Activated T-helper 1 cell treated with anti-CD3 and anti-CD28 coated beads, Interleukin-2, amount 50 U/mL, for 16 hours (primary cell): ENCODE results near the gene TTLL11.
"Not testable (repeated sequence)": the region's sequence is repeated elsewhere in the genome, so short reads cannot be mapped to it uniquely, and the experiment has no call there.

ENCODE experiments used
- DNase-seq, 2 donors: peaks; one replicate each; pipeline ENCODE4 v3.0.0-alpha.2; 2020; ENCODE audit warnings: low read depth in 1 of 2, low spot score in 1 of 2

The TTLL11 gene

DNA sequence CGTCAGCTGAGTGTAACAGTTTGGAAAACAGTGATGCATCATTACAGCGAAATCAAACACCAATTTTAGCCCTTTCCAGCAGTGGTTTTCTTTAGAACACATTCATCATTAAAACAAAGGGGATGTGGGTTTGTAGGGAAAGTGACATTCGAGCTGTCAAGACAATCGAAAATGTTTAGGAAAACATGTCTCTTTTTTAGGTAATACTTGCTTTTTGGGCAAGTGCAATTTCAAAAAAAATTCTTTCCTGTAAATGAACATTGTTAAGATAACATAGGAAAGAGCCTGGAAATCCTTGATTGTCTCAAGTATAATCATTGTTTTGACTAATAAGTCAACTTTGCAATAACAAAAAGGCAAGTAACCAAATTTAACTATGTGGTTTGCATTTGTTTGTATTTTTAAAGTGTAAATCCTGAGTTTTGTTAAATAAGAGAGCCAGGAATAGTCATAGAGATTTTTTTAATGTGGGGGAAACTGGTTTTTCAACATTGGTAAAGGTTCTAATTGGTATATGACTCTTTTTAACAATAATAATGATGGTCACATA is 182.5 kb downstream of the TTLL11 start:
- no peak for DNase-seq

DNA sequence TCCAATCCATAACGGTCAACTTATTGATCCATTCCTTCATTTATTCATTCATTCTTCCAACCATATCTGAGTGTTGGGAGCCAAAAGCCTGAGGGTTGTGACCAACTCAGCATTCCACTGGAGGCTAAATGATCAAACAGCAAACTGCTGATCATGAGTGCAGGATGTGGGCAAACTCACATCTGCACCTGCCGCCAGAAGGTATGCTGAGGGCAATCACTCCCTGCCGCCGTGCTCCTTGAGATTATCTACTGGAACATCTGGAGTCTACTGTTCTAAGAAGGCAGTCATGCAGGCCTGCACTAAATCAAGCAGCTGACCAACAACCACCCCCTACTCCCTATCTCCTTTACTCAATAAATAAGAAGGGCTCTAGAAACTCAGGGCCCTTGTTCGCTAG is 184.0 kb downstream of the TTLL11 start:
- DNase-seq = no peak

DNA sequence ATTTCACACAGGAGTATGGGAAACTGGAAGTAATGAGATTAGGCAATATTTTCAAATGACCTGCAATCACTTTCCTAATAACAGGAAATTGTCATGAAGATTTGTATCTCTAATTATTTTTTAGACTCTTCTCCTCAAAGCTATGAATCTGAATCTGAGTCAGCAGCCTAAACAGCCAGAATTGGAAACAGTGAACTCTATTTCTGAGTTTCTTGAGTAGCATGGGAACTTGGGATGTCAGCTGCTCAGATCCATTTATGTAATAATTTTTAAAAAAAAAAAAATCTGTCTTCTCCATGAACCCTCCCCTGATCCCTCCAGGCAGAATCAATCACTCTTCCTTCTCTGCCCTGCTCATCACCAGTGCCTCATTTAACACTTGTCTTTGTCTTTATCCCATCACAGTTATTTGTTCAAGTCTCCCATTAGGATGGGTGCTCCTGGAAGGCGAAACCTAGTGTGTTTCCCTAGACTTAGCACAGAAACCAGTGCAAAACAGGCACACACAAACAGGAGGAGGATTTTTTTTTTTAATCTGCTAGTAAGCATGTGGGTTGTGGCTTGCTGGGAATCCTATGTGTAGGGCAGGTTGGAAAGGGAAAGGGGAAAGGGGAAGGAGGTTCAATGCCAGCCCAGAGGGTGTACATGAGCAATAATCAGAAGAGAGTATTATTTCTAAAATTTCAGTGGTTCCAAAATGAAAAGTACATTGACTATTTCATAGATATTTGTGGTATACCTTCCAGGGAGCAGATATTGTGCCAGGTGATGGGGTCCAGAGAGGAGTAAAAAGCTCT is 186.8 kb downstream of the TTLL11 start:
- DNase-seq = no peak

DNA sequence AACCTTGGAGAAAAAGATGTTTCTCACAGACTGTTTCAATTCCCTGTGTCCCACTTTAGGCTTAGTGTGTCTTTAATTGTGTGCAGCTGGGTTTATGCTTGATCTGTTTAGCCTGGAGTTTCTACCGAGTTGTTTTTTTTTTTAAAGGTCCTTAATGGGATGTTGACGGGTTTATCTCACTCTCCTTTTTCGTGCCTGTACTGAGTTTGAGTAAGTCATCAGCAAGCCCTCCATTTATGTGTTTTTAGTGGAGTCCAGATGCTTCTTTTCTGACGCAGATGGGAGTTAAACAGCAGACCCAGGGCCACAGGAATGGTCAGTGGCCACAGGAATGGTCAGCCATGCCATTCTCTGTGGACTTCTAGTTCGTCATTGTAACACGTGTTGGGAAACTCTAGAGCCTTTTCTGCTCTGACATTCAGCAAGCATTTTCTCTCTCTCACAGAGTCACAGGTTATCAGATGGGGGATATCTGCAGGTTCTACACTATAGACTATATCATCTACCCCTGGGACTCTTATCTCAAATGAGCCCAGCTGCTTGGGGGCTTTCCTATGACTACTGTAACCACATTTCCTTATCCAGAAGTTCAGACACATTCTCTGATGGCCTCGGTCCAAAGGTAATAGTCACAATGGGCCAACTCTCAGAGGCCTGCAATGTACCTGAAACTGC is 190.5 kb downstream of the TTLL11 start:
- no peak for DNase-seq

DNA sequence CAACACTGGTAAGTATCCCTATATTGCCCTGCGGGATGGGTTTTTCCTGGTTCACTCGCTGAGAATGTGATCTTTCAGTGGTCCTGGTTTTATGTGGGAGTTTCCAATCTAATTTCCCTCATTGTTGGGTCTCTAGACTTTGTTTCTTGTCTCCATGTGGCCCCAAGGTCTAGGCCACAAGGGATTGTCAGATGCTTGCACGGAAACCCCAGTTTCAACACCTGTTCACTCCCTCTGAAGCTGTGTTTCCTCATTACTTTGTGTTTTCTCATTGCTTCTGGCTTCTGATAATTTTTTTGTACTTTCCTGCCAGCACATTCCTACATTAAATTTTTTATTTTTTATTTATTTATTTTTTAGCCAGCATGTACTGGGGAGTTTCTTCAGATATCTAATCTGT is 191.5 kb downstream of the TTLL11 start:
- no peak for DNase-seq

DNA sequence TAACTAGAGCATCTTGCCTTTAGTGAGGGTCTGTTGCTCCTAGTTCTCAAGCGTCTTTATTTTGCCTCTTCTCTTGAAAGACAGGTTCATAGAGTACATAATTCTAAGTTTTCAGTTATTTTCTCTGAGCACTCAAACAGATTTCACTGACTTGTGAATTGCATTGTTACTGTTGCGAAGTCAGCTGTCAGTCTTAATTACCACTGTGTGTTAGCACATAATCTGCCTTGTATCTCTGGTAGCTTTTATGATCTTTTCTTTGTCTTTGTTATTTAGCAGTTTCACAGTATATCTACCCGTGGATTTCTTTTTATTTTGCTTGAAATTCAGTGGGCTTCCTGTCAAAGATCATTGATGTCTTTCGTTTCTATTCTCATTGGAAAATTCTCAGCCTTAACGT is 192.9 kb downstream of the TTLL11 start:
- no peak for DNase-seq

DNA sequence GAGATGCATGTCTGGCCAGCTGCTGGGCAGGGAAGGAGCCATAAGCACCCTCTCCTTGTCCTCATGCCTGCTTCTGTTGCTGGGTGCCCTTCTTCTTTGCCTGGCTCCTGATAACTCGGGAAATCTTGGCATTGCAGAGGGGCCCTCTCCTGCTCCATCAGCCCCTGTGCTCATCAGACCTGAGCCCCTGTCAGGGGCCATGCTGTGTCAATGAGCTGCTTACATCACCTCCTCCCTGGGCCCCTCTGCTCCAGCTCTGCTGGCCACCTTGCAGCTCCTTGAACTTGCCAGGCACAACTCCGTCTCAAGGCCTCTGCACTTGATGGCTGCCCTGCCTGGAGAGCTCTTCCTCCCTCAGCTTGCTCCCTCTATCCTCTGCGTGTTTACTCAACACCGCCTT is 194.3 kb downstream of the TTLL11 start:
- DNase-seq = no peak

DNA sequence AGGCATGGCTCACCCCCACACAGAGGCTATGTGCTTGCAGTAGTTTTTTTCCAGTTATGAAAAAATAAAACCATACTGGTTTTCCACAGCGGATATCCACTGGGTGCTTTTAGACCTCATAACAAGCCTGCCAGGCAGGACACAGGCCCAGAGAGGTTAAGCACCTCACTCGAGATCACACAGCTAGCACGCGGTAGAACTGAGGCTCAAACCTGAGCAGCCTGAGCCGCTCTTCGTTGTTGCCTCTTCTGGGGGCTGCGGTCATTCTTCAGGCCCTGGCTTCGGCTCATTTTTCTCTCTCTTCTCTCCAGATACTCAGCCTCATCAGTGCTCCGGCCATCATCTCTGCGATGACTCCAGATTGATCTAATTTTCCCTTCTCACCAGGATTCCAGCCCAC is 196.0 kb downstream of the TTLL11 start:
- DNase-seq = no peak

DNA sequence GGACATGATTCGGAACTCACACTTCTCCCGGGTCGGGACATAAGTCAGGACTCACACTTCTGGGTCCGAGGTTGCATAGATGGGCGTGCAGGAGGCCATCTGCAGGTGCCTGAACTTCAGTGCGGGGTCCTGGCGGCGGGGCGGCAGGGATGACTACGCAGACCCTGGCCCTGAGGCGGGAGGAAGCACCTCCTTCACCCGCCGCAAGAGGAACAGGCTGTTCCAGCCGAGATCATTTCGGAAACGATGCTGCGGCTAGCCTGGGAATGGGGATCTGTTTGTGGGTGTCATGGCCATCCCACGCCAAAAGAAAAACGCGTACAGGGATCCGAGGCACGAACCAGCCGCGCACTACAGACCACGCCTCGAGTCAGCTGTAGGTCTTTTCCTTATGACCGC is 196.6 kb downstream of the TTLL11 start:
- no peak for DNase-seq

DNA sequence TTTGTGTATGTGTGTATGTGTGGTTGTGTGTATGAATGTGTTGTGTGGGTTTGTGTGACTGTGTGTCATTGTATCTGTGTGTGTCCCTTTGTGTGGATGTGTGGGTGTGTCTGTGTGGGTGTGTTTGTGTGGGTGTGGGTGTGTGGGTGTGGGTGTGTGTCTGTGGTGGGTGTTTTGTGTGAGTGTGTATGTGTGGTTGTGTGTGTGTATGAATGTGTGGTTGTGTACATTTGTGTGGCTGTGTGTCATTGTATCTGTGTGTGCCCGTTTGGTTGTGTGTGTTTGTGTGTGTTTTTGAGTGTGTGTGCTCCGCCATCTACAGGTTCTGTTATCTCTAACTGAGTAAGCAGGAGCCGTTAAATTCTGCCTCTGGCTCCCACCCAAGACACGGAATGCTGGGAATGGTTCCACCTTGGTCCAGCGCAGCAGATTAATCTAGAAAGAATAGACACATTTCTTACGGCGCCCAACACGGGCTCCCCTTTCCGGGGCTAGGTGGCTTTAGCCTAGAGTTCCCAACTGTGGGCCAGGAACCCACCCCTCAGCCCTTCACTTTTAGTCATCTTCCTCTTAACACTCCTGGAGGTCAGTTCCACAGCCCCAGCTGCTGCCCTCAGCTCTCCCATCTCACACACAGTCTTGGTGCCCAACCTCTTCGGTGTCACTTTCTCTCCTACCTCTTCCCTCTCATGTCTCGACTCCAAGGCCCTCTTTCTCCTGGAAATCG is 197.1 kb downstream of the TTLL11 start:
- no peak for DNase-seq

DNA sequence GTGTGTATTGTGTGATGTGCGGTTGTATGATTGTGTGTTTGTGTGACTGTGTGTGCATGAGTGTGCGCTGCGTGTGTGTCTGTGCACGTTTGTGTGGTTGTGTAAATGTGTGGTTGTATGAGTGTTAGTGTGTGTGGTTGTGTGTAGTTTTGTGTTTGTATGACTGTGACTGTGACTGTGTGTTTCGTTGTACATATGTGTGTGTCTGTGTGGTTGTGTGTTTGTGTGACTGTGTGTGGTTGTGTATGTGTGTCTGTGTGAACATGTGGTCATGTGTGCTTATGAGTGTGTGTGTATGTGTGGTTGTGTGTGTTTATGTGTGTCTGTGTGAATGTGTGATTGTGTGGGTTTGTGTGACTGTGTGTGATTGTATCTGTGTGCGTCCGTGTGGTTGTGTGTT is 197.8 kb downstream of the TTLL11 start:
- DNase-seq = no peak

DNA sequence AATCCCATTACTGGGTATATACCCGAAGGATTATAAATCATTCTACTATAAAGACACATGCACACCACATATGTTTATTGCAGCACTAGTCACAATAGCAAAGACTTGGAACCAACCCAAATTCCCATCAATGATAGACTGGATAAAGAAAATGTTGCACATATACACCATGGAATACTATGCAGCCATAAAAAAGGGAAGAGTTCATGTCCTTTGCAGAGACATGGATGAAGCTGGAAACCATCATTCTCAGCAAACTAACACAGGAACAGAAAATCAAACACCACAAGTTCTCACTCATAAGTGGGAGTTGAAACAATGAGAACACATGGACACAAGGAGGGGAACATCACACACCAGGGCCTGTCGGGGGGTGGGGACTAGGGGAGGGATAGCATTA is 198.7 kb downstream of the TTLL11 start:
- not testable (repeated sequence) for DNase-seq

DNA sequence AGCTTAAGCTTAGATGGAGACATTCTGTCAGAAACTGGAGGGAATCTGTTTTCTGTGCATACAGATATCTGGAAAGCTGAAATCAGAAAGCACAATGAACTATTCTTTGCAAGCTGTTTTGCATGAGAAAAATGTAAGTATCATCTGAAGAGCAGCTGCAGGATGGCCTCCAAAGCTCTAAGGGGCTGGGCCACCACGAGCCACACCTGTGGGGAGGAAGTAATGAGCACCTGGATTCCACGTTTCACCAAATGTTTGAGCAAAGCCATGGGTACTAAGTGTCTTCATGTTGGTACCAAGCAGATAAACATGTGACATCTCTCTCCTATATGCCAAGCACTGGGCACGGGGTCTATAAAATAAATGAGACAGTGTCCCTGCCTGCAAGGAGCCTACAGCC is 199.3 kb downstream of the TTLL11 start:
- no peak for DNase-seq

DNA sequence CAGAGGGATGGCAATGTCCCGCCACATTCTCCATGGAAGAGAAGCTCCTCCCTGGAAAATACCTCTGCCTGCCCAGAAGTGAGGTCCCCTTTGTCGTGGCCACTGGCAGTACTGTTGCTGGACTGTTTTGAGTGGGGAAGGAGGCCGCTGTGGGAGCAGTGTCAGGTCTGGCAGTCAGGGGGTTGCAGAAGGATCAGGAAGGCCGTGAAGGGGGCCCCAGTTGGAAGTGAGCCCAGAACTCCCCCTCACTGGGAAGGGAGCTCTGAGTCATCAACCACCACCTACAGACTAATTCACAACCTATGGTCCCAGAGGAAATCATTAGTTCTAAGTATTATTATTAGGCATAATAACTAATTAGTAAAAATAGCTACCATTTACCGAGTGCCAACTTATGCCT is 200.4 kb downstream of the TTLL11 start:
- DNase-seq = no peak

DNA sequence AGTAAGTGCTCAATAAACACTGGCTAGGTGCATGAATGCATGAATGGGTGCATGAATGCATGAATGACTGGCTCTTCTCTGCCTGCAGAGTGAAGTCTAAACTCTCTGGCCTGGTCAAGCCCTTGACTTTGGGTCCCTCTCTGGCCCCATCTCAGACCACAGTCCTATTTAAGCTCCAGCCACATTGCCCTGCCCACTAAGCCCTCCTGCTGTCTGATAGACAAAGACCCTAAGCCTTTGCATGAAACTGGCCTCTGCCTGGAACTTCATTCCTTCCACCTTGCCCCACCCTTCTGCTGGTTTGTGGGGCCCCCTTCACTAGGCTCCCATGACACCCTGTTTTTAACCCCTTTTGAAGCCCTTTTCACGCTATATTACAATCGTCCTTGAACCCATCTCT is 202.4 kb downstream of the TTLL11 start:
- DNase-seq = no peak

DNA sequence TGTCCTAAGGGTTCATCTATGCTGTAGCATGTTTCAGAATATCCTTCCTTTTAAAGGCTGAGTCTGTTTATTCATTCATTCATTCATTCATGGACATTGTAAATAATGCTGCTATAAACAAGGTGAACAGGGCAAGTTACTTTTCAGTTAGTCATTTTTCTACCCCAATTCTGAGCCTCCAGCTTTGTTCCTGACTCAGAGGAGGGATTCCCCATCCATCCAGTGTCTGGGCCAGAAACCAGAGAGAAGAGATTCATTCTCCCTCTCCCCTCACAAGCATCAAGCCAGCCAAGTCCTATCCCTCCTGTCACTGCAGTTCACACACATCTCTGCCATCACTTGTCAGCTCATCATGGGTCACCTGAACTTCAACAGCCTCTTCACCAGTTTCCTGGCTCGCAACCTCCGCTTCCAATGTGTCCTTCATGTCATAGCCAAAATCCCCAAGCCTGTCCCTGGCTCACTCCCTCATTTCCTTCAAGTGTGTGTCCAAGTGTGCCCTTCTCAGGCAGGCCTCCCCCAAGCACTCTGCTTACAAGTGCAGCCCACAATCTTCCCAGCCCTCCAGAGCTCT is 203.0 kb downstream of the TTLL11 start:
- DNase-seq = no peak

DNA sequence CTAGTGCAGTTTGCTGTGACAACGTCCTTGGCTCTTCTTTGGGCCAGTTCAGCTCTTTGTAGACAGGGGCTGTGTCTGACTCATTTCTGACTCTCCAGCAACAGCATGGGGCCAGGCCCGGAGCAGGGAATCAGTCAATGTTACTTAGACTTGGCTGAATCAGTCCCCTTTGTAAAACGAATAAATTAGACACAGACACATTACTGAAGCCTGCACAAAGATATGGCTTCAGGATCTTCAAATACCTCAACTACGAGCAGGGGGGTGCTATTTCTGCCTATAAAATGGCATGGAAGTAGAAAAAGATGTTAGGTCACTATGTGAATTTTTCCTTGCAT is 204.7 kb downstream of the TTLL11 start:
- no peak for DNase-seq

DNA sequence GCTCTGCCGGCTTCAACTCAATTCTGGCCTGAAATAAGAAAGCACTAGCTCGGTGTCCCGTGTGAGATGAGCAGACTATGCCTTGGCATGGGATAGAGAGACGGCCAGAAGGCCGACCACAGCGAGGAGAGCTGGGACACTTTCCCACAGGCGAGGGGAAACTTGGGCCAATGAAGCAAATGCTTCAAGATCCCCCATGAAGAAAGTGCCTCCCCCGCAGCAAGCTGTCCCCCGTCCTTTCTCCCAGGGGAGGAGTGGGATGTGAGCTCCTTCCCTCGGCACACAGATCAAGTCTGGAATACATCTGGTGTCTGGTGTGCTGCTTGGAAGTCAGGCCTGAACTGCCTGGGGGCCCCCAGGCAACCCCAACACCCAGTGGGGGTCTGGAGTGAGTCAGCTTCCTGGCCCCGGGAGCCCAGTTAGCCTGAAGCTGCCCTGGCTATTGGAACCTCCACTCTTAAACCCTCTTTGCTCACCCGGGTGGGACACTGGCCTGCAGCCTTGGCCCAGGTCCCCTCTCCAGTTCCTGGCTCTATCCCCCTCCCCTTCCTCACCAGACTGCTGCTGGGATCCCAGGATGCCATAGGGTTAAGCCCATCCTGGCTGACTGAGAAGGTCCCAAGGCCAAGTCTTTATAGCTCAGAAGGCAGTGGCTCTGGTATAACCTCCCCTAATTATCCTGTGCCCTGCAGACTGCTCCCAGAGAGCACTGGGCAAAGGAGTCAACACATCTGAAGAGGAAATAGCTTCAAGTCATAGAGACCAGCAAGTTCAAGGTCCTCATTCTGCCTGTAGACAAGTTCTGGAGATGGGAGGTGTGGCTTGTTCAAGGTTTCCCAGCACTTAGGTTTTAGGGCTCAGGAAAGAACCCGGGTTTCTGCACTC is 205.3 kb downstream of the TTLL11 start:
- no peak for DNase-seq

DNA sequence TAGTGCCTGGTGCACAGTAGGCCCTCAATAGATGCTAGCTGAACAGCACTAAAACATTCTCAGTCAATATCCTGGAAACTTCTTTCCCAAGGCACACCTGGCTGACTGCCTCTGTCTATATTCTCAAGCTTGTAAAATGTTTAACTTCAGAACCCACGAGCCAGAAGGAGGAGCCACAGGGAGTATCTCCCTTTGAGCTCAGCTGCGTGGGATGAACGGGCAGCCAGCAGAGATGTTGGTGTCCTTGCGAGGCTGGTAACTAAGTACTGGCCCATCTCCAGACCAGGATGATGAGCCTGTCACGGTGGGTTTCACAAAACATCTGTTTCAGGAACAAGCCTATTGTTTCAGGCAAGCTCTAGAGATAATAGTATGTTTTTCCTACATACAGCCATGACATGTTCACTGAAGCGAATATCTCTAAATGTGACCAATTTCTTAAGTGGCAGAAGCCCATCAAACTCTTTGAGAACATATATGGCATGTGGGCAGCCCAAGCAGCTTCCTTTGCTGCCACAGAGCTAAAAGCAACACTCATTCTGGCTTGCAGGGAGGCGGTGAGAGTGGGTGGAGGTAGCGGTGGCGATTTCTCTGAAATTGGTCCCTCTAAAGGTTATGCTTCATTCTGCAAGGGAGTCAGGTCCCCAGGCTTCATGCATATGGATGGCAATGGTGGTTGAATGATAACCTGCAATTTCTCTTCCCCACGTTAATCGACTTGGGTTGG is 206.2 kb downstream of the TTLL11 start:
- DNase-seq = no peak

DNA sequence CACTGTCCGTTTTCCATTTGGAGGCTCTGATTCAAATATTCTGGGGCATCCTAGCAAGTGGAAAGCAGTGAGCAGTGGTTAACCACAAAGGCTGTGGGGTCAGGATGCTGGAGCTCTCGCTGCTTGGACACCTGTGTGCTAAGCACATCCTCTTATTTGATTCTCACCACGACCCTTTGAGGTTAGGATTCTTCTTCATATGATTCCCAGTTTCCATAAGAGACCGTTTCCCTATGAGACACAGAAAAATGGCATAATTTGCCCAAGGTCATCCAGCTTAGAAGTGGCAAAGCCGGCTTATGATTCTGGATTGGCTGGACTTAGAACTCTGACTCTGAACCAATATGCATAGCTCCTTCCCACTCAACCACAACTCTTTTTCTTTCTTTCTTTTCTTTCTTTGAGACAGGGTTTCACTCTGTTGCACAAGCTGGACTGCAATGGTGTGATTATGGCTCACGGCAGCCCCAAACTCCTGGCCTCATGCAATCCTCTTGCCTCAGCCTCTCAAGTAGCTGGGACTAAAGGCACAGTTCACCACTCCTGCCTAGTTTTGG is 207.7 kb downstream of the TTLL11 start:
- no peak for DNase-seq
